ENCODE data around the gene ART4.

The ART4 gene

GRCh38 chr12:14850929-14851663 lies 7.8 kb upstream of the ART4 start:
- Histone ChIP-seq H2AFZ (ENCODE audit: low read length) (no peak overlapping the region), H3F3A (ENCODE audit: insufficient read depth, low read length) (no peaks in the 10 kb centered on the region), H3K9ac (ENCODE audit: low read length) (no peak overlapping the region), H4K20me1 (ENCODE audit: insufficient read depth, low read length) (no peaks in the 10 kb centered on the region), H3K27ac (ENCODE audit: low read depth, low read length, poor library complexity, severe bottlenecking) (peak overlapping the region; percentile 57), H3K79me2 (ENCODE audit: insufficient read depth, low read length) (no peaks in the 10 kb centered on the region), H3K36me3 (ENCODE audit: insufficient read depth, low read length) (no peaks in the 10 kb centered on the region), H3K9me3 (ENCODE audit: low read length) (no peaks in the 10 kb centered on the region), H3K27me3 (ENCODE audit: insufficient read depth, low read length) (no peaks in the 10 kb centered on the region), H3K4me3 (ENCODE audit: low read depth, low read length, poor library complexity, severe bottlenecking) (no peak overlapping the region), H3K4me2 (ENCODE audit: low read length) (no peak overlapping the region), H3K9me2 (ENCODE audit: low read depth, low read length) (no peaks in the 10 kb centered on the region), H3K4me1 (ENCODE audit: insufficient read depth, low read length, severe bottlenecking) (peaks cover 34% of the 10 kb centered on the region)
- TF ChIP-seq CTCF (IDR thresholded peaks at IDR 0.05; ENCODE audit: low read length), result no peak

- no peak overlapping the region for H3K4me2 ChIP-seq (ENCODE audit: low read length)
Observed at GRCh38 chr12:14849661-14850060, 6.3 kb upstream of the ART4 start.

DNA sequence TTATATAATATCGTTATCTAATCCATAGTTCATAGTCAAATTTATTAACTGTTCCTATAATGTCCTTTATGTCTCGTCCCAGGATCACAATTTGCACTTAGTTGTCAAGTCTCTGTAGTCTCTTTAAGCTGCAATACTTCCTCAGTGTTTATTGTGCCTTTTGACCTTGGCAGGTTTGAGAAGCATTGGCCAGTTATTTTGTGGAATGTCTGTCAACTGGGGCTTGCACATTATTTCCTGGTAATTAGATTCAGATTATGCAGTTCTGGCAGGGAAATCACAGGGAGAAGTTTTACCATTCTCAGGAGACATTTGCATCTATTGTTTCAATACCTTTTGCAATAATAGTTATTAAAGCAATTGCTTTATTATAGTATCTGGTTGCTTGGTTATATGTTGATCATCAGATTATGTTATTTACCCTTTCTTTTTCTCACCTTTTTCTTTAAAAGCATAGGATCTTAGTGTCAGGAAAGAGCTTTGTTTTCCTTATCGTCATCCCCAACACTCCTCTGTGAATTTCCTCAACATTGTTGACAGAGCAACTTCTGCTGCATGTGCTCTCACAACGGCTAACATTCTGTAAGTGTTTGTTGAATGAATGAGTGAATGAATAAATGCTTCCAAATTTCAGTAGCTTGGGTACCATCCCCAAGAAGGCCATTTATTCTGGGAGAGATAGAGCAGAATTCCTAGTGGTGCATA lies 3.7 kb upstream of the ART4 start:
- H3K79me2 ChIP-seq (ENCODE audit: insufficient read depth, low read length), result no peaks in the 10 kb centered on the region
- H3K9me3 ChIP-seq (ENCODE audit: low read length), result no peaks in the 10 kb centered on the region
- TF ChIP-seq CTCF (IDR thresholded peaks at IDR 0.05; ENCODE audit: low read length) (no peak), EZH2 (IDR thresholded peaks at IDR 0.05; ENCODE audit: borderline replicate concordance, low read length) (no peak)
- H4K20me1 ChIP-seq (ENCODE audit: insufficient read depth, low read length), result no peaks in the 10 kb centered on the region
- no peaks in the 10 kb centered on the region for H3K9me2 ChIP-seq (ENCODE audit: low read depth, low read length)
- H2AFZ ChIP-seq (ENCODE audit: low read length), result no peak overlapping the region
- peaks cover 14% of the 10 kb centered on the region for H3K4me1 ChIP-seq (ENCODE audit: insufficient read depth, low read length, severe bottlenecking)
- H3K27ac ChIP-seq (ENCODE audit: low read depth, low read length, poor library complexity, severe bottlenecking), result no peak overlapping the region
- no peaks in the 10 kb centered on the region for H3F3A ChIP-seq (ENCODE audit: insufficient read depth, low read length)
- no peak overlapping the region for H3K9ac ChIP-seq (ENCODE audit: low read length)
- H3K36me3 ChIP-seq (ENCODE audit: insufficient read depth, low read length), result no peaks in the 10 kb centered on the region
- no peak overlapping the region for H3K4me2 ChIP-seq (ENCODE audit: low read length)
- H3K4me3 ChIP-seq (ENCODE audit: low read depth, low read length, poor library complexity, severe bottlenecking), result no peak overlapping the region
- no peaks in the 10 kb centered on the region for H3K27me3 ChIP-seq (ENCODE audit: insufficient read depth, low read length)

More at GRCh38 chr12:14849661-14850060, 6.3 kb upstream of the ART4 start:
- H4K20me1 ChIP-seq (ENCODE audit: insufficient read depth, low read length), result no peaks in the 10 kb centered on the region
- H3K9me2 ChIP-seq (ENCODE audit: low read depth, low read length), result no peaks in the 10 kb centered on the region
- TF ChIP-seq EZH2 (IDR thresholded peaks at IDR 0.05; ENCODE audit: borderline replicate concordance, low read length), result no peak
- TF ChIP-seq CTCF (IDR thresholded peaks at IDR 0.05; ENCODE audit: low read length), result no peak
- no peaks in the 10 kb centered on the region for H3F3A ChIP-seq (ENCODE audit: insufficient read depth, low read length)
- H3K27ac ChIP-seq (ENCODE audit: low read depth, low read length, poor library complexity, severe bottlenecking), result no peak overlapping the region
- no peak overlapping the region for H3K9ac ChIP-seq (ENCODE audit: low read length)
- H3K4me1 ChIP-seq (ENCODE audit: insufficient read depth, low read length, severe bottlenecking), result peaks cover 22% of the 10 kb centered on the region
- H3K4me3 ChIP-seq (ENCODE audit: low read depth, low read length, poor library complexity, severe bottlenecking), result no peak overlapping the region
- no peaks in the 10 kb centered on the region for H3K27me3 ChIP-seq (ENCODE audit: insufficient read depth, low read length)
- H2AFZ ChIP-seq (ENCODE audit: low read length), result no peak overlapping the region
- H3K79me2 ChIP-seq (ENCODE audit: insufficient read depth, low read length), result no peaks in the 10 kb centered on the region
- H3K36me3 ChIP-seq (ENCODE audit: insufficient read depth, low read length), result no peaks in the 10 kb centered on the region
- no peaks in the 10 kb centered on the region for H3K9me3 ChIP-seq (ENCODE audit: low read length)
